Measurements from ENCODE around the gene CARNS1.

- TF ChIP-seq, protein P1, sequence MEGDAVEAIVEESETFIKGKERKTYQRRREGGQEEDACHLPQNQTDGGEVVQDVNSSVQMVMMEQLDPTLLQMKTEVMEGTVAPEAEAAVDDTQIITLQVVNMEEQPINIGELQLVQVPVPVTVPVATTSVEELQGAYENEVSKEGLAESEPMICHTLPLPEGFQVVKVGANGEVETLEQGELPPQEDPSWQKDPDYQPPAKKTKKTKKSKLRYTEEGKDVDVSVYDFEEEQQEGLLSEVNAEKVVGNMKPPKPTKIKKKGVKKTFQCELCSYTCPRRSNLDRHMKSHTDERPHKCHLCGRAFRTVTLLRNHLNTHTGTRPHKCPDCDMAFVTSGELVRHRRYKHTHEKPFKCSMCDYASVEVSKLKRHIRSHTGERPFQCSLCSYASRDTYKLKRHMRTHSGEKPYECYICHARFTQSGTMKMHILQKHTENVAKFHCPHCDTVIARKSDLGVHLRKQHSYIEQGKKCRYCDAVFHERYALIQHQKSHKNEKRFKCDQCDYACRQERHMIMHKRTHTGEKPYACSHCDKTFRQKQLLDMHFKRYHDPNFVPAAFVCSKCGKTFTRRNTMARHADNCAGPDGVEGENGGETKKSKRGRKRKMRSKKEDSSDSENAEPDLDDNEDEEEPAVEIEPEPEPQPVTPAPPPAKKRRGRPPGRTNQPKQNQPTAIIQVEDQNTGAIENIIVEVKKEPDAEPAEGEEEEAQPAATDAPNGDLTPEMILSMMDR (IDR thresholded peaks at IDR 0.05; ENCODE audit: poor library complexity, severe bottlenecking) = no peak
- TF ChIP-seq EZH2 (IDR thresholded peaks at IDR 0.05; ENCODE audit: borderline replicate concordance, insufficient read depth, low read length, poor library complexity, severe bottlenecking) (no peak), RAD21 (conservative IDR thresholded peaks at IDR 0.05) (no peak)
Observed at GRCh38 chr11:67419325-67420049, 4.0 kb downstream of the CARNS1 start.

All from neural cell (in vitro differentiated cells).